GM12891 (cell line): Measurements from ENCODE around the gene PASK.

ENCODE experiments used
- DNase-seq: peaks from one replicate; pipeline ENCODE4 v3.0.0; 2011; ENCODE audit warnings: low spot score; ENCODE audit not compliant: insufficient read length
- FAIRE-seq: peaks from 2 replicates; lab custom pipeline; 2011; peaks lifted over from hg19 to GRCh38; lab: Jason Lieb, UNC
- PAX5 ChIP-seq: IDR thresholded peaks from 2 replicates; pipeline ENCODE4 v1.6.1; 2011; ENCODE audit warnings: low read length, moderate library complexity, mild to moderate bottlenecking; ENCODE audit not compliant: insufficient read depth, severe bottlenecking
- POLR2A ChIP-seq: IDR thresholded peaks from 2 replicates; pipeline ENCODE4 v1.6.1; 2011; ENCODE audit warnings: low read depth, low read length, control low read depth
- POLR2AphosphoS5 ChIP-seq: IDR thresholded peaks from 2 replicates; pipeline ENCODE4 v1.6.1; 2011; ENCODE audit warnings: low read depth, low read length, control low read depth
- POU2F2 ChIP-seq: IDR thresholded peaks from 2 replicates; pipeline ENCODE4 v1.6.1; 2011; ENCODE audit warnings: low read depth, mild to moderate bottlenecking, control low read depth, low read length, moderate library complexity
- SPI1 ChIP-seq: IDR thresholded peaks from 2 replicates; pipeline ENCODE4 v1.6.1; 2011; ENCODE audit warnings: low read depth, low read length, control low read depth
- TAF1 ChIP-seq: IDR thresholded peaks from 2 replicates; pipeline ENCODE4 v1.6.1; 2011; ENCODE audit warnings: low read depth, low read length, control low read depth

PASK gene

GRCh38 chr2:241189856-241190201, 40.6 kb upstream of the PASK start:
- FAIRE-seq = no peak
- TF ChIP-seq POLR2A (no peak), TAF1 (no peak), POU2F2 (no peak)

GRCh38 chr2:241189093-241189855, 40.0 kb upstream of the PASK start:
- TF ChIP-seq POU2F2 (no peak), POLR2A (no peak), SPI1 (no peak), TAF1 (no peak), PAX5 (no peak), POLR2AphosphoS5 (no peak)
- DNase-seq = no peak
- no peak for FAIRE-seq

More at GRCh38 chr2:241189856-241190201, 40.6 kb upstream of the PASK start:
- DNase-seq = no peak

- DNase-seq = no peak
- FAIRE-seq = no peak
Observed at GRCh38 chr2:241188361-241189092, 39.3 kb upstream of the PASK start, which contains the start of gene ANO7. Gene ANO7 (plus strand): TSS chr2:241188677. CDS start chr2:241190064, 1,387 bp downstream.

GRCh38 chr2:241187918-241188234, 38.6 kb upstream of the PASK start:
- FAIRE-seq (no peak), DNase-seq (no peak)
- no peak for TF ChIP-seq POU2F2
- no peak for TF ChIP-seq SPI1
- no peak for TF ChIP-seq POLR2AphosphoS5
- TF ChIP-seq PAX5 = no peak
- no peak for TF ChIP-seq POLR2A
- TF ChIP-seq TAF1 = no peak

More at GRCh38 chr2:241188361-241189092, 39.3 kb upstream of the PASK start, which contains the start of gene ANO7:
- TF ChIP-seq POLR2AphosphoS5 = no peak
- TF ChIP-seq PAX5 = no peak
- no peak for TF ChIP-seq POU2F2
- no peak for TF ChIP-seq SPI1
- no peak for TF ChIP-seq TAF1
- no peak for TF ChIP-seq POLR2A

GRCh38 chr2:241187101-241187917, 38.0 kb upstream of the PASK start:
- no peak for FAIRE-seq
- DNase-seq = no peak
- TF ChIP-seq SPI1 = no peak
- TF ChIP-seq POLR2A = no peak

GRCh38 chr2:241185961-241186360, 36.7 kb upstream of the PASK start:
- FAIRE-seq = no peak
- TF ChIP-seq SPI1 = no peak
- DNase-seq = no peak

- no peak for DNase-seq
- no peak for FAIRE-seq
- TF ChIP-seq PAX5 (no peak), POU2F2 (no peak), POLR2A (no peak), POLR2AphosphoS5 (no peak), TAF1 (no peak), SPI1 (no peak)
Observed at GRCh38 chr2:241184901-241185300, 35.6 kb upstream of the PASK start.

- no peak for FAIRE-seq
- no peak for TF ChIP-seq PAX5
- no peak for TF ChIP-seq POU2F2
- TF ChIP-seq SPI1 = no peak
- no peak for TF ChIP-seq POLR2AphosphoS5
- no peak for TF ChIP-seq TAF1
- TF ChIP-seq POLR2A = no peak
- no peak for DNase-seq
Observed at GRCh38 chr2:241183221-241183620, 33.9 kb upstream of the PASK start.

GRCh38 chr2:241182531-241183133, 33.4 kb upstream of the PASK start:
- no peak for FAIRE-seq
- no peak for TF ChIP-seq PAX5
- TF ChIP-seq POU2F2 = no peak
- TF ChIP-seq POLR2AphosphoS5 = no peak
- no peak for TF ChIP-seq TAF1
- no peak for TF ChIP-seq SPI1
- no peak for TF ChIP-seq POLR2A
- no peak for DNase-seq
